Sigmoid colon (tissue), 7 donors: ENCODE data around the gene IPO11. TPM values are rescaled to one million over a fixed set of nuclear protein-coding genes. Genes with fewer than 3 reads are reported as not detected.
A peak's percentile ranks its signal among the peaks of the same experiment; 100 is the strongest.

Source experiments
- DNase-seq: peaks from one replicate; pipeline ENCODE4 v3.0.0-alpha.2; 2019
- H3K27ac ChIP-seq, 4 donors: fragments of 200-600 bp; sonication (generic); one replicate each; pipeline ENCODE4 v1.5.1; 2016 to 2019; ENCODE audit warnings: mild to moderate bottlenecking in 1 of 4
- H3K27me3 ChIP-seq, 3 donors: fragments of 200-600 bp; sonication (generic); one replicate each; pipeline ENCODE4 v1.5.1; 2019; ENCODE audit warnings: mild to moderate bottlenecking in 1 of 3
- H3K36me3 ChIP-seq, 4 donors: fragments of 200-600 bp; sonication (generic); one replicate each; pipeline ENCODE4 v1.5.1; 2016 to 2019
- H3K4me1 ChIP-seq, 4 donors: fragments of 200-600 bp; sonication (generic); one replicate each; pipeline ENCODE4 v1.5.1; 2017 to 2019
- H3K4me3 ChIP-seq, 4 donors: fragments of 200-600 bp; sonication (generic); one replicate each; pipeline ENCODE4 v1.5.1; 2017 to 2019; ENCODE audit warnings: mild to moderate bottlenecking in 2 of 4, moderate library complexity in 1 of 4
- H3K9me3 ChIP-seq, 4 donors: fragments of 200-600 bp in 3 of 4; sonication (generic) in 3 of 4; one replicate each; pipeline versions ENCODE4 v1.5.1 to v1.6.1; 2013 to 2019
- CTCF ChIP-seq, 4 experiments: fragments of 450-650 bp in 3 of 4; fragments of 200-600 bp in 1 of 4; IDR thresholded peaks; one replicate each; pipeline ENCODE4 v1.5.1; 2016 to 2019; ENCODE audit warnings: antibody characterized with exemption in 4 of 4, mild to moderate bottlenecking in 3 of 4, moderate library complexity in 2 of 4
- EP300 ChIP-seq, 4 donors: sonication (generic); formaldehyde crosslinking; IDR thresholded peaks; one replicate each; pipeline ENCODE4 v1.6.1; 2017; ENCODE audit warnings: antibody characterized with exemption in 4 of 4
- POLR2A ChIP-seq, 2 donors: fragments of 450-650 bp; IDR thresholded peaks; one replicate each; pipeline ENCODE4 v1.6.1; 2016; ENCODE audit warnings: antibody characterized with exemption in 2 of 2, mild to moderate bottlenecking in 2 of 2, moderate library complexity in 2 of 2
- POLR2AphosphoS5 ChIP-seq, 4 donors: sonication (generic); formaldehyde crosslinking; IDR thresholded peaks; one replicate each; pipeline ENCODE4 v1.6.1; 2017; ENCODE audit warnings: antibody characterized with exemption in 4 of 4
- WGBS, 2 donors: extraction: QIAGEN DNeasy Blood & Tissue Kit; methylation state at CpG; one replicate each; pipeline ENCODE4 v1.1.7; 2013; 5-methylcytosine and 5-hydroxymethylcytosine counted together
- intact Hi-C: fragments of 100-400 bp; cut with DNase I; formaldehyde crosslinking; loops from one replicate; pipeline ENCODE4 v1.15.1; 2023
- polyA plus RNA-seq, 3 donors: library from polyadenylated mRNA; stranded (reverse); fragments of 200-250 nt; gene quantifications; one replicate each; pipeline ENCODE4 v1.2.3, GENCODE V29; 2013
- total RNA-seq, 4 donors: library from RNA; depleted of rRNA; stranded (reverse); fragments of >200 nt; gene quantifications; one replicate each; pipeline ENCODE4 v1.1.0, GENCODE V29; 2016
- donor health status: healthy with polysubstance abuse.
- donor health status: Bipolar disorder and iron deficiency.
- donor health status: healthy.

IPO11 gene
- total and polyA plus RNA-seq, 7 donors = 5.3 to 38.8 (median 20.9) TPM

- Histone ChIP-seq H3K4me1 (peaks cover 0 to 5% (median 0%) of the 10 kb centered on the region in 4 donors), H3K36me3 (peaks cover 0 to 17% (median 5%) of the 10 kb centered on the region in 4 donors), H3K27me3 (no peaks in the 10 kb centered on the region), H3K9me3 (no peaks in the 10 kb centered on the region), H3K27ac (no peak overlapping the region), H3K4me3 (no peak overlapping the region)
- intact Hi-C loops = no loop called here
- TF ChIP-seq CTCF (IDR thresholded peaks at IDR 0.05) (no peak), POLR2AphosphoS5 (IDR thresholded peaks at IDR 0.05) (no peak), POLR2A (IDR thresholded peaks at IDR 0.05) (no peak), EP300 (IDR thresholded peaks at IDR 0.05) (no peak)
- no peak for DNase-seq
- WGBS, 2 donors = 98 to 100% methylated on average over 1 of the region's 1 CpG
Measured at GRCh38 chr5:62457071-62457470, 44.5 kb downstream of the IPO11 start.

GRCh38 chr5:62460578-62460983 is 48.0 kb downstream of the IPO11 start:
- intact Hi-C loops = loop anchor here (2.0 kb wide), 1 partner anchor 318 kb away; no protein-coding TSS in a partner anchor
- TF ChIP-seq CTCF (IDR thresholded peaks at IDR 0.05) (peak; percentile 28 to 72 (median 45)), POLR2AphosphoS5 (IDR thresholded peaks at IDR 0.05) (no peak)
- no peak for DNase-seq
- Histone ChIP-seq H3K4me1 (peaks cover 0 to 7% (median under 1%) of the 10 kb centered on the region in 4 donors), H3K9me3 (no peaks in the 10 kb centered on the region), H3K36me3 (no peaks in the 10 kb centered on the region), H3K4me3 (no peak overlapping the region), H3K27ac (no peak overlapping the region), H3K27me3 (no peaks in the 10 kb centered on the region)

- intact Hi-C loops = loop anchor here (2.0 kb wide), 1 partner anchor 317 kb away; no protein-coding TSS in a partner anchor
- no peak for TF ChIP-seq CTCF (IDR thresholded peaks at IDR 0.05)
- no peak for TF ChIP-seq POLR2A (IDR thresholded peaks at IDR 0.05)
- no peak for TF ChIP-seq EP300 (IDR thresholded peaks at IDR 0.05)
- no peak for TF ChIP-seq POLR2AphosphoS5 (IDR thresholded peaks at IDR 0.05)
- WGBS, 2 donors = 94 to 95% methylated on average over 4 of the region's 4 CpGs
Measured at GRCh38 chr5:62461561-62461960, 49.0 kb downstream of the IPO11 start.

GRCh38 chr5:62465985-62466925 is 53.7 kb downstream of the IPO11 start:
- Histone ChIP-seq H3K4me1 (peaks cover 0 to 9% (median 3%) of the 10 kb centered on the region in 4 donors), H3K4me3 (no peak overlapping the region), H3K9me3 (no peaks in the 10 kb centered on the region), H3K27ac (no peak overlapping the region), H3K36me3 (peaks cover 0 to 20% (median 5%) of the 10 kb centered on the region in 4 donors), H3K27me3 (no peaks in the 10 kb centered on the region)
- intact Hi-C loops = no loop called here
- TF ChIP-seq POLR2A (IDR thresholded peaks at IDR 0.05) = no peak
- TF ChIP-seq EP300 (IDR thresholded peaks at IDR 0.05) = no peak
- TF ChIP-seq CTCF (IDR thresholded peaks at IDR 0.05) = no peak
- no peak for TF ChIP-seq POLR2AphosphoS5 (IDR thresholded peaks at IDR 0.05)
- WGBS, 2 donors = 78 to 85% methylated on average over 6 of the region's 6 CpGs
- no peak for DNase-seq

More at GRCh38 chr5:62461561-62461960, 49.0 kb downstream of the IPO11 start:
- Histone ChIP-seq H3K27ac (no peak overlapping the region), H3K4me3 (no peak overlapping the region), H3K9me3 (no peaks in the 10 kb centered on the region), H3K4me1 (peaks cover 0 to 11% (median 5%) of the 10 kb centered on the region in 4 donors), H3K36me3 (no peaks in the 10 kb centered on the region), H3K27me3 (no peaks in the 10 kb centered on the region)
- DNase-seq = no peak
